ENCODE measurements around the gene SMCHD1.

Gene SMCHD1

GRCh38 chr18:2853173-2853925 is 197.8 kb downstream of the SMCHD1 start:
- no peak for DNase-seq (ENCODE audit: low spot score)

- no peak for DNase-seq (ENCODE audit: low spot score)
These were observed 198.6 kb downstream of the SMCHD1 start for GRCh38 chr18:2853926-2854664.

All from CD4-positive, alpha-beta T cell treated with Interleukin-2 at 100 ng/mL for 4 hours (primary cell).